ENCODE data around the gene VIP. TPM values are rescaled to one million over a fixed set of nuclear protein-coding genes. Genes with fewer than 3 reads are reported as not detected.
A peak's percentile ranks its signal among the peaks of the same experiment; 100 is the strongest.

The VIP gene
- total RNA-seq, 2 donors from 2014 or later, result not detected

DNA sequence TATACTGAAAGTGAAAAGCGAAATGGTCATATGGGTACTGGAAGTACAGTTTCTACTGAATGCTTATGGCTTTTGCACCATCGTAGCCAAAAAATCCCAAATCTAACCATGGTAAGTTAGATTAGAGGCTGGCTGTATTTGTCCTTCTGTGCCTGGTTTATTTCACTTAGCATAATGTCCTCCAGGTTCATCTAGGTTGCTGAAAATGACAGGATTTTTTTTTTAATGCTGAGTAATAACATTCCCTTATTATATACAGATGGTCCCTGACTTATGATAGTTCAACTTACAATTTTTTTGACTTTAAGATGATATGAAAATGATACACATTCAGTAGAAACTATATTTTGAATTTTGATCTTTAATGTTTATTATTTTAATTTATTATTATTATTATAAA is 45.3 kb upstream of the VIP start:
- no peaks in the 10 kb centered on the region for H3K27me3 ChIP-seq (ENCODE audit: control insufficient read depth, insufficient read depth, low read length, poor library complexity, severe bottlenecking)
- peaks cover 12% of the 10 kb centered on the region for H3K4me1 Mint-ChIP-seq
- H3K4me1 ChIP-seq (ENCODE audit: control insufficient read depth, insufficient read depth, low read length), result no peaks in the 10 kb centered on the region
- H3K4me3 ChIP-seq (ENCODE audit: low read length), result no peak overlapping the region
- H3K36me3 Mint-ChIP-seq (ENCODE audit: low read depth), result peaks cover 14% of the 10 kb centered on the region
- H3K36me3 ChIP-seq (ENCODE audit: control insufficient read depth, insufficient read depth, low read length), result peaks cover 5% of the 10 kb centered on the region
- no peak overlapping the region for H3K9ac ChIP-seq (ENCODE audit: extremely low read depth, low read length, poor library complexity, severe bottlenecking)
- no peak overlapping the region for H3K4me3 Mint-ChIP-seq
- TF ChIP-seq, protein P1, sequence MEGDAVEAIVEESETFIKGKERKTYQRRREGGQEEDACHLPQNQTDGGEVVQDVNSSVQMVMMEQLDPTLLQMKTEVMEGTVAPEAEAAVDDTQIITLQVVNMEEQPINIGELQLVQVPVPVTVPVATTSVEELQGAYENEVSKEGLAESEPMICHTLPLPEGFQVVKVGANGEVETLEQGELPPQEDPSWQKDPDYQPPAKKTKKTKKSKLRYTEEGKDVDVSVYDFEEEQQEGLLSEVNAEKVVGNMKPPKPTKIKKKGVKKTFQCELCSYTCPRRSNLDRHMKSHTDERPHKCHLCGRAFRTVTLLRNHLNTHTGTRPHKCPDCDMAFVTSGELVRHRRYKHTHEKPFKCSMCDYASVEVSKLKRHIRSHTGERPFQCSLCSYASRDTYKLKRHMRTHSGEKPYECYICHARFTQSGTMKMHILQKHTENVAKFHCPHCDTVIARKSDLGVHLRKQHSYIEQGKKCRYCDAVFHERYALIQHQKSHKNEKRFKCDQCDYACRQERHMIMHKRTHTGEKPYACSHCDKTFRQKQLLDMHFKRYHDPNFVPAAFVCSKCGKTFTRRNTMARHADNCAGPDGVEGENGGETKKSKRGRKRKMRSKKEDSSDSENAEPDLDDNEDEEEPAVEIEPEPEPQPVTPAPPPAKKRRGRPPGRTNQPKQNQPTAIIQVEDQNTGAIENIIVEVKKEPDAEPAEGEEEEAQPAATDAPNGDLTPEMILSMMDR (conservative IDR thresholded peaks at IDR 0.05), result no peak
- peaks cover 9% of the 10 kb centered on the region for H3K9me3 Mint-ChIP-seq
- no peak overlapping the region for H3K27ac Mint-ChIP-seq
- DNase-seq, result no peak
- no peaks in the 10 kb centered on the region for H3K27me3 Mint-ChIP-seq (ENCODE audit: insufficient read depth)
- no peak overlapping the region for H3K27ac ChIP-seq (ENCODE audit: low read depth, low read length)
- peaks cover 19% of the 10 kb centered on the region for H3K9me3 ChIP-seq (ENCODE audit: control insufficient read depth, low read length)
- WGBS, 2 experiments (ENCODE audit: insufficient coverage in 1 of 2, insufficient read length in 1 of 2), result 100% methylated on average over 2 of the region's 2 CpGs

DNA sequence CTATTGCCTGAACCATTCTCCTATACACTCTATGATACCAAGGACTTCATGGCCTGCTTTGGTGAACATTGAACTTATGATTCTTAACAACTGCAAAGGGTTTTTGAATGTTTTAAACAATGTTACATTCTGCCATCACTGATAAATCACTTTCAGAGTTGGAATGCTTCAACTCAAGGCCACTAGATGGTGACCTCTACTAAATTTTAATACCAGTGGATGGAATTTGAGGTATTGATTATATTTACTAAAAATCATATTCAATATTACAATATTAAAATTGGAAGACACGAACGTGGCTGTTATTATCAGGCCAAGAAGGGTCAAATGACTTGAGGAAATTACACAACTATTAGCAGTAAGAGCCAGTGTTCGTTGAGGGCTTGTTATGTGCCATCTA is 34.3 kb upstream of the VIP start:
- Mint-ChIP-seq H3K27ac (no peak overlapping the region), H3K9me3 (peaks cover 12% of the 10 kb centered on the region), H3K36me3 (ENCODE audit: low read depth) (peaks cover 22% of the 10 kb centered on the region), H3K27me3 (ENCODE audit: insufficient read depth) (no peaks in the 10 kb centered on the region), H3K4me3 (no peak overlapping the region), H3K4me1 (no peaks in the 10 kb centered on the region)
- 80 to 89% methylated on average over 1 to 3 of the region's 3 CpGs for WGBS, 2 experiments (ENCODE audit: insufficient coverage in 1 of 2, insufficient read length in 1 of 2)
- TF ChIP-seq, protein P1 (conservative IDR thresholded peaks at IDR 0.05), result peak; percentile 37
- H3K4me3 ChIP-seq (ENCODE audit: low read length), result no peak overlapping the region
- H3K27ac ChIP-seq (ENCODE audit: low read depth, low read length), result no peak overlapping the region
- H3K27me3 ChIP-seq (ENCODE audit: control insufficient read depth, insufficient read depth, low read length, poor library complexity, severe bottlenecking), result no peaks in the 10 kb centered on the region
- peaks cover 23% of the 10 kb centered on the region for H3K36me3 ChIP-seq (ENCODE audit: control insufficient read depth, insufficient read depth, low read length)
- no peaks in the 10 kb centered on the region for H3K4me1 ChIP-seq (ENCODE audit: control insufficient read depth, insufficient read depth, low read length)
- no peak for DNase-seq
- H3K9ac ChIP-seq (ENCODE audit: extremely low read depth, low read length, poor library complexity, severe bottlenecking), result no peak overlapping the region
- peaks cover 15% of the 10 kb centered on the region for H3K9me3 ChIP-seq (ENCODE audit: control insufficient read depth, low read length)

DNA sequence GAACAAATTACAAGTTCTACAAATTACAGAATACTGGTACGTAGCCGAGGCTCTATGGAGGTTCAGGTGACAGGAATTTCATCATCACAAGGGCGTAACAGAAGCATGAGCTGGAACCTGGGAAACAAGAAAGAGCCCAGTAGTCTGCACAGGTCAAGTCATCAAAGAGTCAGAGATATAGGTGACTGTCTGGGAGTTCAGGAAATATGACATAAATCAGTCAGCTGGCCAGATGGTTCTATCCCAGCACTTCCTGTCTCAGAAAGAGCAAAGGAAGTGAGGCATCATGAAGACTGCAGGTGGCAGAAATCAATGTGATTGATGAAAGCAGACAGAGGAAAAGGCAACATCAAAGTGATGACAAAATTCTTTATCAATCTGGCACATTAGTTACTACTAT is 29.6 kb upstream of the VIP start:
- Histone ChIP-seq H3K4me1 (ENCODE audit: control insufficient read depth, insufficient read depth, low read length) (no peaks in the 10 kb centered on the region), H3K9me3 (ENCODE audit: control insufficient read depth, low read length) (no peaks in the 10 kb centered on the region), H3K9ac (ENCODE audit: extremely low read depth, low read length, poor library complexity, severe bottlenecking) (no peak overlapping the region), H3K27me3 (ENCODE audit: control insufficient read depth, insufficient read depth, low read length, poor library complexity, severe bottlenecking) (no peaks in the 10 kb centered on the region), H3K36me3 (ENCODE audit: control insufficient read depth, insufficient read depth, low read length) (peaks cover 50% of the 10 kb centered on the region), H3K4me3 (ENCODE audit: low read length) (no peak overlapping the region), H3K27ac (ENCODE audit: low read depth, low read length) (no peak overlapping the region)
- Mint-ChIP-seq H3K27me3 (ENCODE audit: insufficient read depth) (no peaks in the 10 kb centered on the region), H3K9me3 (no peaks in the 10 kb centered on the region), H3K36me3 (ENCODE audit: low read depth) (peaks cover 29% of the 10 kb centered on the region), H3K4me1 (no peaks in the 10 kb centered on the region), H3K4me3 (no peak overlapping the region), H3K27ac (no peak overlapping the region)
- DNase-seq, result no peak
- TF ChIP-seq, protein P1 (conservative IDR thresholded peaks at IDR 0.05), result no peak
- 79 to 82% methylated on average over 3 of the region's 3 CpGs for WGBS, 2 experiments (ENCODE audit: insufficient coverage in 1 of 2, insufficient read length in 1 of 2)
